ENCODE results near the gene KIAA0825. TPM values are rescaled to one million over a fixed set of nuclear protein-coding genes. Genes with fewer than 3 reads are reported as not detected.

The KIAA0825 gene
- total and polyA plus RNA-seq, 8 donors: 0.29 to 15.6 (median 1.5) TPM

DNA sequence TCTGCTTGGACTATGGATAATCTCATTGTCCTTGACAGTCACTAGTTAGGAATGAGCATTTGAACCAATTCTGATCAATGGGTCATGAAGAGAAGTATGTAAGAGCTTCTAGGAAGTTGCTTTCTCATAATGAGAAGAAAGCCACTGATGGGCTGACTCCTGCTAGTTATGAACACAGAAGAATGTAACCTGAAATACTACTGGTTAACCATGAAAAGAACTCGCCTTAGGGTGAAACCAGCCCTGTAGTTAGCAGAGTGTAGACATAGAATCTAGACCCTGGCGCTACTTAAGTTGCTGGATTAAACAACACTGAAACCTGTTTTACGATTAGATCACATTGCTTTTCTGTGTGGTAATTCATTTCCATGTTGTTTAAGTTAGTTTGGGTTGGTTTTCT, 26.6 kb upstream of the KIAA0825 start:
- peaks cover 0 to 36% (median 23%) of the 10 kb centered on the region in 4 donors for H3K36me3 ChIP-seq
- no peaks in the 10 kb centered on the region for H3K4me1 ChIP-seq
- no peak overlapping the region for H3K27ac ChIP-seq
- intact Hi-C loops (cut with DNase I; ENCODE audit: low total_unique reads): no loop called here
- 89 to 94% (median 94%) methylated on average over 3 of the region's 3 CpGs for WGBS, 5 donors
- H3K27me3 ChIP-seq: no peaks in the 10 kb centered on the region
- TF ChIP-seq POLR2AphosphoS5 (IDR thresholded peaks at IDR 0.05) (no peak), POLR2A (IDR thresholded peaks at IDR 0.05) (no peak), EP300 (IDR thresholded peaks at IDR 0.05) (no peak)
- TF ChIP-seq, protein P1, sequence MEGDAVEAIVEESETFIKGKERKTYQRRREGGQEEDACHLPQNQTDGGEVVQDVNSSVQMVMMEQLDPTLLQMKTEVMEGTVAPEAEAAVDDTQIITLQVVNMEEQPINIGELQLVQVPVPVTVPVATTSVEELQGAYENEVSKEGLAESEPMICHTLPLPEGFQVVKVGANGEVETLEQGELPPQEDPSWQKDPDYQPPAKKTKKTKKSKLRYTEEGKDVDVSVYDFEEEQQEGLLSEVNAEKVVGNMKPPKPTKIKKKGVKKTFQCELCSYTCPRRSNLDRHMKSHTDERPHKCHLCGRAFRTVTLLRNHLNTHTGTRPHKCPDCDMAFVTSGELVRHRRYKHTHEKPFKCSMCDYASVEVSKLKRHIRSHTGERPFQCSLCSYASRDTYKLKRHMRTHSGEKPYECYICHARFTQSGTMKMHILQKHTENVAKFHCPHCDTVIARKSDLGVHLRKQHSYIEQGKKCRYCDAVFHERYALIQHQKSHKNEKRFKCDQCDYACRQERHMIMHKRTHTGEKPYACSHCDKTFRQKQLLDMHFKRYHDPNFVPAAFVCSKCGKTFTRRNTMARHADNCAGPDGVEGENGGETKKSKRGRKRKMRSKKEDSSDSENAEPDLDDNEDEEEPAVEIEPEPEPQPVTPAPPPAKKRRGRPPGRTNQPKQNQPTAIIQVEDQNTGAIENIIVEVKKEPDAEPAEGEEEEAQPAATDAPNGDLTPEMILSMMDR (IDR thresholded peaks at IDR 0.05): no peak
- peaks cover 0 to 10% (median 5%) of the 10 kb centered on the region in 4 donors for H3K9me3 ChIP-seq
- no peak overlapping the region for H3K4me3 ChIP-seq
- no peak for DNase-seq

DNA sequence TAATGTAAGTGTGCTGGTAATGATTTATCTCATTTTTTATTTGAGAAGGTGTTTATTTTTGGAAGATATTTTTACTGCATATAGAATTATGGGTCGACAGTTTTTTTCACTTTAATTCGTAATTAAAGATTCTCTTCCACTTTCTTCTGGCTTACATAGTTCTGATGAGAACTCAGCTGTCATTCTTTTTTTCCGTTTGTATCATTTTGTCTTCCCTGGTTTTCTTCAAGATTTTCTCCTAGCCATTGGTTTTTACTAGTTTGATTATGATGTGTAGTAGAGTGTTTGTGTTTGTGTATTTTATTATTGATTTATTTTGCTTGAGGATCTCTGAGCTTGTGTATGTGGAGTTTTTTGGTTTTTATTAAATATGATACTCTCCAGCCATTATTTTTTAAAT, 21.8 kb upstream of the KIAA0825 start:
- TF ChIP-seq POLR2AphosphoS5 (IDR thresholded peaks at IDR 0.05) (no peak), POLR2A (IDR thresholded peaks at IDR 0.05) (no peak), EP300 (IDR thresholded peaks at IDR 0.05) (no peak)
- TF ChIP-seq, protein P1 (IDR thresholded peaks at IDR 0.05): no peak
- peaks cover 0 to 29% (median 24%) of the 10 kb centered on the region in 4 donors for H3K36me3 ChIP-seq
- WGBS, 5 donors: 93 to 99% (median 97%) methylated on average over 3 of the region's 3 CpGs
- no peaks in the 10 kb centered on the region for H3K27me3 ChIP-seq
- peaks cover 0 to 31% (median 7%) of the 10 kb centered on the region in 4 donors for H3K9me3 ChIP-seq
- H3K4me3 ChIP-seq: no peak overlapping the region
- no peak for DNase-seq
- no peak overlapping the region for H3K27ac ChIP-seq
- no peaks in the 10 kb centered on the region for H3K4me1 ChIP-seq
- intact Hi-C loops (cut with DNase I; ENCODE audit: low total_unique reads): no loop called here

DNA sequence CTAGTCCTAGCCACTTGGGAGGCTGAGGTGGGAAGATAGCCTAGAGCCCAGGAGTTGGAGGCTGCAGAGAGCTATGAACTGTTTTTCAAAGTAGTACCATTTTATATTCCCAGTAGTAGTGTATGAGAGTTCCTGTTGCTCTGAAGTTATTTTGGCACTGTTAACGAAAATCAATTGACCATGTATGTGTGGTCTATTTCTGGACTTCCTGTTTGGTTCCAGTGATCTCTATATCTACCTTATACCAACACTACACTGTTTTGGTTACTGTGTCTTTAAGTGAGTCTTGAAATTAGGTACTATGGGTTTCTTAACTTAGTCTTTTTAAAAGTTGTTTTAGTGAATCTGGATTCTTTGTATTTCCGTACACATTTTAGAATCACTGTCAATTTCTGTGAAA, 13.6 kb upstream of the KIAA0825 start:
- H3K27me3 ChIP-seq: no peaks in the 10 kb centered on the region
- no peak for TF ChIP-seq EP300 (IDR thresholded peaks at IDR 0.05)
- H3K4me1 ChIP-seq: no peaks in the 10 kb centered on the region
- intact Hi-C loops (cut with DNase I; ENCODE audit: low total_unique reads): no loop called here
- 75 to 91% (median 80%) methylated on average over 2 of the region's 2 CpGs for WGBS, 5 donors
- peaks cover 0 to 37% (median 31%) of the 10 kb centered on the region in 4 donors for H3K36me3 ChIP-seq
- peaks cover 0 to 11% (median 0%) of the 10 kb centered on the region in 4 donors for H3K9me3 ChIP-seq
- H3K27ac ChIP-seq: no peak overlapping the region
- DNase-seq: no peak
- H3K4me3 ChIP-seq: no peak overlapping the region

DNA sequence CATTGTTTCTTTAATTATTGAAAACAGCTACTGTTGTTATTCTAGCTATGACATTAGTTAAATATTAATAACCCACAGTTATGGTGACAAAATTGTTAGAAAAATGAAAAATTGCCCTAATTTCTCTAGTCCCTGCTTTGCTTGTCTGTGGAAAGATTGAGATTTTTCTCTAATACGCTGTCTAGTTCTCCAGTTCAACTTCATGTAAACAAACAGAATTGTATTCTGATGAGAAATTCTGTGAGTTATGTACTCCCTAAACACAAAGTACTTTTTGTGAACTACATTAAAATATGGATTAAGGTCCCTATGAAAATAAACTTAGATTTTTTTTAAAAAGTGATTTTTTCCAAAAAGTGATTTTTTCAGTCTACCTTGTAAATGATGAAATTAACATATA, 8.8 kb upstream of the KIAA0825 start:
- peaks cover 0 to 30% (median 22%) of the 10 kb centered on the region in 4 donors for H3K36me3 ChIP-seq
- no peaks in the 10 kb centered on the region for H3K27me3 ChIP-seq
- H3K27ac ChIP-seq: no peak overlapping the region
- no peaks in the 10 kb centered on the region for H3K9me3 ChIP-seq
- WGBS, 5 donors: 80 to 91% (median 84%) methylated on average over 1 of the region's 1 CpG
- intact Hi-C loops (cut with DNase I; ENCODE audit: low total_unique reads): no loop called here
- no peak for DNase-seq
- no peak for TF ChIP-seq EP300 (IDR thresholded peaks at IDR 0.05)
- TF ChIP-seq, protein P1 (IDR thresholded peaks at IDR 0.05): no peak
- no peak for TF ChIP-seq POLR2AphosphoS5 (IDR thresholded peaks at IDR 0.05)
- no peak for TF ChIP-seq POLR2A (IDR thresholded peaks at IDR 0.05)
- no peaks in the 10 kb centered on the region for H3K4me1 ChIP-seq
- H3K4me3 ChIP-seq: no peak overlapping the region

DNA sequence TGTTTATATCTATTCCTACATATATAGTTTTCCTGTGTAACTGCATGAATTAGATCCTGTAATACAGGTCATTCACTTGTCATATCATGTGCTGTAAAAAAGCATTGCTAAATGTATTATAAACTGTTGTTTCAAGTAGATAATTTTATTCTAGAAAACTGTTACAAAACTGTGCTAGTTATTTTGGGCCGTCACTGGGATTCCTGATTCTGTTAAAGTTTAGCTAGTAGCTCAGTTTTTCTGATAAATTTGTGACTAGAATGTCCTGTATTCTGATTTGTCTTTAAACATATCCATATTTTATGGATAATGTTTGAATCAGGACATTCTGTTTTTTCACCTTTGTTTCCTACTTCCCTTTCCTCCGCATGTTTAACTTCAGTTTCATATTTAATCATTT, 5.5 kb upstream of the KIAA0825 start:
- intact Hi-C loops (cut with DNase I; ENCODE audit: low total_unique reads): no loop called here
- no peaks in the 10 kb centered on the region for H3K27me3 ChIP-seq
- DNase-seq: no peak
- no peak for TF ChIP-seq EP300 (IDR thresholded peaks at IDR 0.05)
- TF ChIP-seq POLR2A (IDR thresholded peaks at IDR 0.05): no peak
- TF ChIP-seq POLR2AphosphoS5 (IDR thresholded peaks at IDR 0.05): no peak
- TF ChIP-seq, protein P1 (IDR thresholded peaks at IDR 0.05): no peak
- H3K36me3 ChIP-seq: no peaks in the 10 kb centered on the region
- H3K27ac ChIP-seq: no peak overlapping the region
- no peaks in the 10 kb centered on the region for H3K9me3 ChIP-seq
- WGBS, 5 donors: 72 to 86% (median 79%) methylated on average over 2 of the region's 2 CpGs
- no peak overlapping the region for H3K4me3 ChIP-seq
- peaks cover 0 to 24% (median 12%) of the 10 kb centered on the region in 4 donors for H3K4me1 ChIP-seq
